SIG-M5 treated with dmso at 0.1 percent for 504 hours (cell line): ENCODE measurements around the gene HIRA.
"Not testable (repeated sequence)": the region's sequence is repeated elsewhere in the genome, so short reads cannot be mapped to it uniquely, and the experiment has no call there.

Experiments used
- DNase-seq: peaks from one replicate; lab custom pipeline; 2025; ENCODE audit not compliant: unreplicated experiment; lab: John Stamatoyannopoulos, UW

HIRA gene

GRCh38 chr22:19463491-19464469 is 32.2 kb upstream of the HIRA start:
- DNase-seq: no peak

DNA sequence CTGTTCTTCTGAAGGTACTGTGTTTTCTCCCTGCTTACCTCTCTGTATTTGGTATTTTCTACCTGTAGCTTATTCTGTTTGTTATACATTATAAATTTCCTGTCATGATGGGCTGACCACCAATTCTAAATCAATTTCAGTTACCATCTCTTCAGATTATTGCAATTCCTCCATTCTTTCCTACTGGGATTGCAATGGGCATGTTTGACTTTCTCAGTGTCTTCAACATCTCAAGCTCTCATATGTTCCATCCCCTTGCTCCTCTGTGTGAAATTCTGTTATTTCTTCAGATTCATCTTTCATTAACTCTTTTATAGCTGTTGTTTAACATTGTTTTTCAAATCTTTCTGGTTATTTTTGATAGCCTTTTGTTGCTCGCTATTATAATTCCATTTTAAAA is 31.5 kb upstream of the HIRA start:
- no peak for DNase-seq

GRCh38 chr22:19461506-19461905 is 30.0 kb upstream of the HIRA start:
- no peak for DNase-seq

- DNase-seq: no peak
Observed at GRCh38 chr22:19460036-19460435, 28.5 kb upstream of the HIRA start.

DNA sequence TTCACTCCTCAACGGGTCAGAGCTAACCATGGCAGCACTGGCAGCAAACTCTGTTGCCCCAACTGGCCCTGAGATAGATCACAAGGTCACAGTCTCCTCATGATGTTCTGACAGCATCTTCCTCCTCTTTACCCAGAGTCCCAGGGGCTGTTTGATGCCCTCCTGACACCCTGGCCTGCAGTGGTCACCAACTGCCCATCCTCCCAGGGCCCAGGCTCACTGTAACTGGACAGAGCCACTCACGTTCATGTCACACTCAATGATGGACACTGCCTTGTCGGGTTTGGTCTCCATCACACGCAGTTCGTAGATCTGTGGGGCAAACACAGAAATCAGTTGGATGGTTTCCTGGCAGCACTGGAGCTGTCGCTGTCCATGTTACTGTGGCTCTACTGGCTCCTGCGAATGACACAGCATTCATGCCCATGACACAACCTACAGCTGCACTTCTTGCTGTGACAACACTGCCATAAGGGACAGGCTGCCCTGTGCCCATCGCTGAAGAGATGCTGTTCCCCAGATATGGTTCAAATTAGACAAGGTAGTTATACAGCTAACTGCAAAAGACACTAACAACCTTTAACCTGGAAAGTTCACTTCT is 26.4 kb upstream of the HIRA start:
- DNase-seq: no peak

- DNase-seq: no peak
Observed at GRCh38 chr22:19456541-19456940, 25.0 kb upstream of the HIRA start.

DNA sequence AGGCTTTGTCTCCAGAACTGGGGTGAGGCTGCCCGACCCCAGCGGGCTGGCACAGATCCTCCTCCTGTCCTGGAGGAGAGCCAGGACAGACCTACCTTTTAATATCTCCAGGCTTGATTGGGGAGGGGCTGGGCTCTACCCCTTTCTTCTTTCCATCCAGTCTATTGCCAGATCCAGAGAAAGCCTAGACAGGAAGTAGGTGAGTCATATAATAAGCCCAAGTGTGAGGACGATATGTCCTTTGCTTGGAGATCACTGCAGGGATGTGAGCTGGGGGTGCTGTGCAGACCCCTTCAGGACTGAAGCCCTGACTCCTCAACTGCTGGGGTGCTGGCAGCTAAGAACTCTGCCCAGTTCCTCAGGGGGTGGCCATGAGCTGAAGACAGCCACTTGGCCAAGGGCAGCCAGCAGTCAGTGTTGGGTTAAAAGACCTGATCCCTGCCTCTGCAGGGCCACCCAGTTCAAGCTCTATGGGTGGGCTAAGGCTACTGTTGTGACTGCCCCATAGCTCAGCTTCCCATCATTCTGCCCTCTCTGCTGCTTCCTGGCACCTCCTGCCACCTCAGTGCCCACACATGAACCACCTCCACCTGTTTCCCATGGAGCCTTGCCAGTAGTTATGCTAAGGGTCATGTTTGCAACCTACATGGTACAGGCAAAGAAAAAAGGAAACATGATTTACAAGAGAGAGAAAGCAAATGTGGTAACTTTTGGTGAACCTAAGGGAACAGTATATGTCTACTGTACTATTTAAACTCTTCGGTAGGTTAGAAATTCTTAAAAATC is 24.2 kb upstream of the HIRA start:
- no peak for DNase-seq

- DNase-seq: no peak
Observed at GRCh38 chr22:19455033-19455432, 23.5 kb upstream of the HIRA start.

GRCh38 chr22:19454156-19454555 is 22.6 kb upstream of the HIRA start:
- DNase-seq: no peak

GRCh38 chr22:19453718-19454117 is 22.2 kb upstream of the HIRA start:
- no peak for DNase-seq

DNA sequence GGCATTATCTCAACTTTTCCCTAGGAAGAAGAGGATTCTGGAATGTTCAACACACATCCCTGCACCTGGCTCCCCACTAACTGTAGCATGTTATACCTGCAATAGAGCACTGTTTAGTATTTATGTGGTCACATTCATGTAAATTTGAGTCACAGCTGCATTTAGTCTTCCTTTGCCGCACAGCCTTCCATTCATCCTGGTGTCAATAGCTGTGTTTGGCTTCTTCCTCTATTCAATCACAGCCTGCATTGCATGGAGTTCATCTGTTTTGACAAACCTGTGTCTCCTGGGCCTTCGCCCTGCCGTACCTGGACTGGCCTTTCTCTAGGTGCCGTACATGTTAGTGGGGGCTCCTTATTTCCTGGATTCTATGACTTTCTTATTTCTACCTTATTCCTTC is 20.0 kb upstream of the HIRA start:
- DNase-seq: no peak

- no peak for DNase-seq
Observed at GRCh38 chr22:19450363-19451175, 19.0 kb upstream of the HIRA start.

GRCh38 chr22:19449422-19449767 is 17.9 kb upstream of the HIRA start:
- DNase-seq: no peak

DNA sequence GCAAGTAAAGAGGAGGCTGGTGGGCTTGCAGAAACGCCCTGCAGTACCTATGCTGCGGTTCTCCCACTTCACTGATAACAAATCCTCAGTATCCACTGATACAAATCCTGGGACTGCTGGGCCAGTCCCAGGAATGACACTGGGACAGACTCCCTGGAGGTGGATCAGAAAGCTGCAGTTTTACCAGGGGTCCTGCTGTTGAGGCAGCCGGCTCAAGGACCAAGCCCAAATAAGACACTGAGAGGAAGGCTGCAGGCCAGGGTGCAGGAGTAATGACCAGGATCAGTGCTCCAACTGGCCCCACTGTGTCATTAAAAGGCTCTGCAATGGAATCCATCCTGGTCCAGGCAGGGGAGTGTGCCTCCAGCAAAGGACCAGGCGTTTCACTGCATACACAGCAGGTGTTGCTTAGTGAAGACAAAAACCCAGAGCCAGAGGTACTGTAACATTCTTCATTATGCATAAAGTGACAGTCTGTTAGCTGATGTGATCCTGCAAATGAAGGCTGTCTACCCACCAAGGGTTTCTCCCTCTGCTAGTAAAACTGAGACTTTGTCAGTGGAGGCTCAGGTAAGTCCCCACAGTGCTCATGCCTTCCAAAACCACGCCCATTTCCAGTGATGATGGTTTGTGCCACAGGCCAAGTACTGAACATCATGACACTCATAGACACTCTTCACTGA is 17.3 kb upstream of the HIRA start:
- no peak for DNase-seq

- no peak for DNase-seq
Observed at GRCh38 chr22:19448076-19448607, 16.6 kb upstream of the HIRA start.

DNA sequence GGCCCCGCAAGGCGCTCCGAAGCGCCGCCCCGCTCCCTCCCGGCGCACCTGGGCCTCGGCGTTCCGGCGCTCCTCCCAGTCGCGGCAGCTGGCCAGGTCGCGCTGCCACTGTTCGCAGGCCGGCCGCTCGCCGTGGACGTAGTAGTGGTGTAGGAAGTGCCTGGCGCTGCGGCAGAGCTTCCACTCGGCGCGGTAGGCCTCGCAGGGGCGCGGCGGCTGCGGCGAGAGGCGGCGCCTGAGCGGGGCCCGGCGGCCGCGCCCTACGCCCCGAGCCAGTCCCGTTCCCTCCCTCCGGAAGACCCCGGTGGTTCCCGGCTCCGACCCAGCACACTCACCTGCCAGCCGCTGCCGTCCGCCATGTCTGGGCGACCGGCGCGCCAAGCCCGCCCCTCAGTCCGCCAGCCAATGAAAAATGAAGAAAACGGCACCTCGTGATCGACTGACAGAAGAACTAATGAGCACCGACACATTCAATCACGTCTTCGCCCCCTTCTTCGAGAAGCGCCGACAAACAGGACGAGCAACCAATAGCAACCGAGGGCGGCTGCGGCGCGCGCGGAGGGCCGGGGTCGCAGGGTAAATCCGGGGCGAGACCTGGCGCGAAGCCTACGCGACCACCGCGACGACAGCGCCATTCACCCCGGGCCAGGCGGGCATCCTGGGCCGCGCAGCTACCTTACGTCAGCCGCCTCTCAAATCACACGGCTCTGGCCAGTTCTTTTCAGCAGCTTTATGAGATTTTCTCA is 16.0 kb upstream of the HIRA start, which contains the start of gene C22orf39:
Gene C22orf39 (minus strand): TSS at position 382 of the 746 bp plus-strand sequence. CDS start 23 bp downstream, at position 359.
- peak; percentile 92 for DNase-seq

- no peak for DNase-seq
Observed at GRCh38 chr22:19446603-19447329, 15.2 kb upstream of the HIRA start.

DNA sequence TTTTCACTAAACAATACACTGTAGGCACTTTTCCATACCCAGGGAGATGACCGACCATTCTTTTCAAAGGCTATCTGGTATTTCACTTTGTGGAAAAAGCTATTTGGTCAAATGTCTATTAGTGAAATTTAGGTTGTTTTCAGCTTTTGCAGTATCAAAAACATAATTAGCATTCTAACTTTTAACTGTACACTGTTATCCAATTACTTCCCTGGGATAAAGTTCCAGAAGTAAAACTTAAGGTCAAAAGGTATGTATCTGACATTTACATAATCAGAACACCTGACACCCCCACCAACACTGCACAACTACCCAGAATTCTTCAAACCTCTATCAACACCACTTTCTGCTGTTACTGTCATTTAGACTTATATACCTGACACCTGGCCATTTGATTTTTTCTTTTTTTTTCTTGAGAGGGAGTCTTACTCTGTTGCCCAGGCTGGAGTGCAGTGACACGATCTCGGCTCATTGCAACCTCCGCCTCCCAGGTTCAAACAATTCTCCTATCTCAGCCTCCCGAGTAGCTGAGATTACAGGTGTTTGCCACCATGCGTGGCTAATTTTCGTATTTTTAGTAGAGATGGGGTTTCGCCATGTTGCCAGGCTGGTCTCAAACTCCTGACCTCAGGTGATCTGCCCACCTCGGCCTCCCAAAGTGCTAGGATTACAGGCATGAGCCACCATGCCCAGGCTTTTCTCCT is 13.9 kb upstream of the HIRA start:
- DNase-seq: not testable (repeated sequence)
